ENCODE measurements around the gene INTS4.
"Not testable (repeated sequence)": the region's sequence is repeated elsewhere in the genome, so short reads cannot be mapped to it uniquely, and the experiment has no call there.

The INTS4 gene

GRCh38 chr11:77943296-77943695, 51.2 kb downstream of the INTS4 start:
- DNase-seq (ENCODE audit: low spot score), result not testable (repeated sequence)

- DNase-seq (ENCODE audit: low spot score), result not testable (repeated sequence)
Observed at GRCh38 chr11:77942465-77942864, 52.0 kb downstream of the INTS4 start.

- DNase-seq (ENCODE audit: low spot score), result not testable (repeated sequence)
Observed at GRCh38 chr11:77933596-77933995, 60.9 kb downstream of the INTS4 start.

- DNase-seq (ENCODE audit: low spot score), result not testable (repeated sequence)
Observed at GRCh38 chr11:77930334-77931208, 63.9 kb downstream of the INTS4 start.

- not testable (repeated sequence) for DNase-seq (ENCODE audit: low spot score)
Observed at GRCh38 chr11:77917713-77918112, 76.8 kb downstream of the INTS4 start.

GRCh38 chr11:77914307-77914791, 80.1 kb downstream of the INTS4 start:
- not testable (repeated sequence) for DNase-seq (ENCODE audit: low spot score)

GRCh38 chr11:77913608-77914306, 80.7 kb downstream of the INTS4 start:
- DNase-seq (ENCODE audit: low spot score), result not testable (repeated sequence)

- not testable (repeated sequence) for DNase-seq (ENCODE audit: low spot score)
Observed at GRCh38 chr11:77910828-77911227, 83.6 kb downstream of the INTS4 start.

GRCh38 chr11:77909277-77909676, 85.2 kb downstream of the INTS4 start:
- DNase-seq (ENCODE audit: low spot score), result no peak

- DNase-seq (ENCODE audit: low spot score), result no peak
Observed at GRCh38 chr11:77908835-77909234, 85.6 kb downstream of the INTS4 start.

GRCh38 chr11:77894949-77895348, 99.5 kb downstream of the INTS4 start:
- DNase-seq (ENCODE audit: low spot score), result not testable (repeated sequence)

GRCh38 chr11:77891703-77892102, 102.8 kb downstream of the INTS4 start:
- DNase-seq (ENCODE audit: low spot score), result not testable (repeated sequence)

- not testable (repeated sequence) for DNase-seq (ENCODE audit: low spot score)
Observed at GRCh38 chr11:77891256-77891655, 103.2 kb downstream of the INTS4 start.

GRCh38 chr11:77890619-77891056, 103.8 kb downstream of the INTS4 start:
- DNase-seq (ENCODE audit: low spot score), result not testable (repeated sequence)

GRCh38 chr11:77890100-77890614, 104.3 kb downstream of the INTS4 start:
- DNase-seq (ENCODE audit: low spot score), result not testable (repeated sequence)

- not testable (repeated sequence) for DNase-seq (ENCODE audit: low spot score)
Observed at GRCh38 chr11:77889045-77889444, 105.4 kb downstream of the INTS4 start.

- DNase-seq (ENCODE audit: low spot score), result no peak
Observed at GRCh38 chr11:77886401-77886800, 108.1 kb downstream of the INTS4 start.

GRCh38 chr11:77884829-77885190, 109.7 kb downstream of the INTS4 start:
- no peak for DNase-seq (ENCODE audit: low spot score)

- DNase-seq (ENCODE audit: low spot score), result no peak
Observed at GRCh38 chr11:77884186-77884828, 110.2 kb downstream of the INTS4 start.

GRCh38 chr11:77883775-77884174, 110.7 kb downstream of the INTS4 start:
- no peak for DNase-seq (ENCODE audit: low spot score)

- no peak for DNase-seq (ENCODE audit: low spot score)
Observed at GRCh38 chr11:77882396-77882795, 112.1 kb downstream of the INTS4 start.

- no peak for DNase-seq (ENCODE audit: low spot score)
Observed at GRCh38 chr11:77879218-77879617, 115.2 kb downstream of the INTS4 start.

All from putamen (tissue), 1 donor.